ENCODE data around the gene SLC51B.

DNA sequence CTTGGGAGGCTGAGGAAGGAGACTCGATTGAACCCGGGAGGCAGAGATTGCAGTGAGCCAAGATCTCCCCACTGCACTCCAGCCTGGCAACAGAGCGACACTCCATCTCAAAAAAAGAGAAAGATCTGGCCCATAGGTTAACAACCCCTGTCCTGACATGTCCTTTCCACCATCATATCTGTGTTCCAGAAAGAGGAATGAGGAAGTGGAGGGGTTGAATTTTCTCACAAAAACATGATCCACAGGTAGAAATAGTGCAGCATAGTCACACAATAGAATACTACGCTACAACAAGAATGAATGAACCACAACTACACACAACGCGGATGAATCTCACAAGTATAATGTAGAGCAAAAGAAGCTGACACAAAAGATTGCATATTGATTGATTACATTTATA lies 4.7 kb upstream of the SLC51B start:
- TF ChIP-seq, protein P1, sequence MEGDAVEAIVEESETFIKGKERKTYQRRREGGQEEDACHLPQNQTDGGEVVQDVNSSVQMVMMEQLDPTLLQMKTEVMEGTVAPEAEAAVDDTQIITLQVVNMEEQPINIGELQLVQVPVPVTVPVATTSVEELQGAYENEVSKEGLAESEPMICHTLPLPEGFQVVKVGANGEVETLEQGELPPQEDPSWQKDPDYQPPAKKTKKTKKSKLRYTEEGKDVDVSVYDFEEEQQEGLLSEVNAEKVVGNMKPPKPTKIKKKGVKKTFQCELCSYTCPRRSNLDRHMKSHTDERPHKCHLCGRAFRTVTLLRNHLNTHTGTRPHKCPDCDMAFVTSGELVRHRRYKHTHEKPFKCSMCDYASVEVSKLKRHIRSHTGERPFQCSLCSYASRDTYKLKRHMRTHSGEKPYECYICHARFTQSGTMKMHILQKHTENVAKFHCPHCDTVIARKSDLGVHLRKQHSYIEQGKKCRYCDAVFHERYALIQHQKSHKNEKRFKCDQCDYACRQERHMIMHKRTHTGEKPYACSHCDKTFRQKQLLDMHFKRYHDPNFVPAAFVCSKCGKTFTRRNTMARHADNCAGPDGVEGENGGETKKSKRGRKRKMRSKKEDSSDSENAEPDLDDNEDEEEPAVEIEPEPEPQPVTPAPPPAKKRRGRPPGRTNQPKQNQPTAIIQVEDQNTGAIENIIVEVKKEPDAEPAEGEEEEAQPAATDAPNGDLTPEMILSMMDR (IDR thresholded peaks at IDR 0.05): no peak
- TF ChIP-seq POLR2AphosphoS5 (IDR thresholded peaks at IDR 0.05; ENCODE audit: low read depth, low read length): no peak
- no peak for TF ChIP-seq GABPA (IDR thresholded peaks at IDR 0.05; ENCODE audit: low read depth)
- no peak for TF ChIP-seq FOSL2 (IDR thresholded peaks at IDR 0.05; ENCODE audit: borderline replicate concordance, low read depth)
- TF ChIP-seq YY1 (IDR thresholded peaks at IDR 0.05; ENCODE audit: low read depth): no peak
- TF ChIP-seq TAF1 (IDR thresholded peaks at IDR 0.05; ENCODE audit: borderline replicate concordance, low read depth, low read length): no peak
- no peak for TF ChIP-seq EZH2phosphoT487 (IDR thresholded peaks at IDR 0.05; ENCODE audit: borderline replicate concordance, low read depth)
- TF ChIP-seq, protein P2, sequence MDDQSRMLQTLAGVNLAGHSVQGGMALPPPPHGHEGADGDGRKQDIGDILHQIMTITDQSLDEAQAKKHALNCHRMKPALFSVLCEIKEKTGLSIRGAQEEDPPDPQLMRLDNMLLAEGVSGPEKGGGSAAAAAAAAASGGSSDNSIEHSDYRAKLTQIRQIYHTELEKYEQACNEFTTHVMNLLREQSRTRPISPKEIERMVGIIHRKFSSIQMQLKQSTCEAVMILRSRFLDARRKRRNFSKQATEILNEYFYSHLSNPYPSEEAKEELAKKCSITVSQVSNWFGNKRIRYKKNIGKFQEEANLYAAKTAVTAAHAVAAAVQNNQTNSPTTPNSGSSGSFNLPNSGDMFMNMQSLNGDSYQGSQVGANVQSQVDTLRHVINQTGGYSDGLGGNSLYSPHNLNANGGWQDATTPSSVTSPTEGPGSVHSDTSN (IDR thresholded peaks at IDR 0.05): no peak
- no peak for TF ChIP-seq JUND (IDR thresholded peaks at IDR 0.05)
- no peak for TF ChIP-seq RFX5 (IDR thresholded peaks at IDR 0.05; ENCODE audit: low read length)
- no peak for TF ChIP-seq GATA2 (CRISPR knock-in tag; IDR thresholded peaks at IDR 0.05)
- TF ChIP-seq MAX (IDR thresholded peaks at IDR 0.05; ENCODE audit: low read depth): no peak

Measured in SK-N-SH (cell line).